CD4-positive, alpha-beta memory T cell (primary cell): ENCODE measurements around the gene SPATA33. TPM values are rescaled to one million over a fixed set of nuclear protein-coding genes. Genes with fewer than 3 reads are reported as not detected.
"Not testable (repeated sequence)": the region's sequence is repeated elsewhere in the genome, so short reads cannot be mapped to it uniquely, and the experiment has no call there.

Source experiments
- CTCF ChIA-PET: fragments of 350-600 bp; sonication (Branson Sonifier 250); formaldehyde crosslinking; loops from one replicate; lab custom pipeline; 2021; ENCODE audit warnings: inconsistent platforms; ENCODE audit not compliant: partially characterized antibody; lab: Charles Lee
- POLR2A ChIA-PET: fragments of 350-600 bp; sonication (Branson Sonifier 250); formaldehyde crosslinking; loops from one replicate; lab custom pipeline; 2021; ENCODE audit not compliant: partially characterized antibody; lab: Charles Lee
- DNase-seq, 5 donors: peaks; one replicate each; pipeline versions ENCODE4 v3.0.0 to v3.0.0-alpha.2; 2020 to 2022; ENCODE audit warnings: mixed read lengths in 1 of 5
- H3K27ac ChIP-seq: one replicate; pipeline ENCODE4 v1.7.0; 2013; ENCODE audit warnings: low read depth, low read length
- H3K27me3 ChIP-seq: 2 replicates; pipeline ENCODE4 v1.7.0; 2013; ENCODE audit warnings: mild to moderate bottlenecking, low read length, moderate library complexity; ENCODE audit not compliant: insufficient read depth
- H3K36me3 ChIP-seq: 2 replicates; pipeline ENCODE4 v1.7.0; 2013; ENCODE audit warnings: mild to moderate bottlenecking, low read length, moderate library complexity; ENCODE audit not compliant: insufficient read depth
- H3K4me1 ChIP-seq: 2 replicates; pipeline ENCODE4 v1.7.0; 2013; ENCODE audit warnings: mild to moderate bottlenecking, low read length, moderate library complexity; ENCODE audit not compliant: insufficient read depth
- H3K4me3 ChIP-seq, 2 donors: one replicate each; pipeline ENCODE4 v1.7.0; 2013; ENCODE audit warnings: low read length in 2 of 2, mild to moderate bottlenecking in 1 of 2
- H3K9me3 ChIP-seq, 2 donors: one replicate each; pipeline ENCODE4 v1.7.0; 2013; ENCODE audit warnings: low read length in 2 of 2, control low read depth in 1 of 2; ENCODE audit not compliant: control insufficient read depth in 1 of 2
- H3K27ac Mint-ChIP-seq, 7 donors: one replicate each; pipeline ENCODE4 v1.8.0; 2020 to 2021; ENCODE audit warnings: mixed read lengths in 7 of 7, mild to moderate bottlenecking in 6 of 7, inconsistent platforms in 3 of 7, moderate library complexity in 3 of 7
- H3K27me3 Mint-ChIP-seq, 2 donors: one replicate each; pipeline ENCODE4 v1.8.0; 2020 to 2021; ENCODE audit warnings: mixed read lengths in 2 of 2
- H3K36me3 Mint-ChIP-seq, 2 donors: one replicate each; pipeline ENCODE4 v1.8.0; 2020 to 2021; ENCODE audit warnings: mixed read lengths in 2 of 2, inconsistent platforms in 1 of 2, mild to moderate bottlenecking in 1 of 2
- H3K4me1 Mint-ChIP-seq, 4 donors: one replicate each; pipeline ENCODE4 v1.8.0; 2020 to 2021; ENCODE audit warnings: mixed read lengths in 4 of 4, mild to moderate bottlenecking in 1 of 4
- H3K4me3 Mint-ChIP-seq, 8 donors: one replicate each; pipeline ENCODE4 v1.8.0; 2020 to 2021; ENCODE audit warnings: mixed read lengths in 8 of 8, mild to moderate bottlenecking in 7 of 8, moderate library complexity in 6 of 8, inconsistent platforms in 3 of 8
- H3K9me3 Mint-ChIP-seq, 8 donors: one replicate each; pipeline ENCODE4 v1.8.0; 2020 to 2021; ENCODE audit warnings: mixed read lengths in 8 of 8, mild to moderate bottlenecking in 5 of 8, inconsistent platforms in 3 of 8, moderate library complexity in 1 of 8
- intact Hi-C: fragments of 100-400 bp; cut with micrococcal nuclease; formaldehyde crosslinking; loops from one replicate; pipeline ENCODE4 v1.15.1; 2023
- polyA plus RNA-seq, 2 donors: library from polyadenylated mRNA; unstranded; fragments of 300-500 nt; fragmentation: Illumina TruSeq; gene quantifications; one replicate each; pipeline ENCODE4 v1.2.3, GENCODE V29; 2021
- total RNA-seq, 2 experiments: library from RNA; stranded (reverse); gene quantifications; one replicate each; pipeline ENCODE4 v1.2.3, GENCODE V29; 2021

The SPATA33 gene
- total and polyA plus RNA-seq, 4 experiments from 2014 or later, result 2.5 to 10.5 (median 7.2) TPM

DNA sequence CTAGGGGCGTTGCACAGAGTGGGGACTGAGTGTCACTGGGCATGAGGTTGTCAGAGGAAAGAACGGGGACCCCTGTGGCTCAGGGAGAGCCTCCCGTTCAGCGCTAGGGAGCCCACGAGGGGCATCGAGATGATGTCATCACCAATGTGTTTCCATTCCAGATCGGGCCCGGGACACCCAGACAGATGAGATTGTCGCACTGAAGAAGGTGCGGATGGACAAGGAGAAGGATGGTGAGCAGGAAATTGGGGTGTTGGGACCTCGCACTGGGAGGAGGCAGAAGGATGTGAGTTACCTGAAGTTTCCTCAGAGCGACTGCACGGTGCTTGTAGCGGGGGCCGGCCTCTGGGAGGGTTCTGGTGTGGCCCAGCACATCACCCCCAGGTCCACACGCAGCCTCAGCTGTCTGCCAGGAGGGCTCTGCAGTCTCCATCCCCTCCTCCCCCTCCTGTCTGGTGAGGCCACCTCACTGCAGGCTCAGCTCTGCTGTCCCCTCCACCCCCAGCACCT lies 32.8 kb downstream of the SPATA33 start:
- CTCF ChIA-PET, result interaction anchor here (4.0 kb wide), 1 partner anchor 9 kb away, joined by 14 read pairs; no protein-coding TSS in a partner anchor
- Mint-ChIP-seq H3K36me3 (peaks cover 11 to 30% of the 10 kb centered on the region in 2 donors), H3K4me1 (peaks cover 9 to 27% (median 13%) of the 10 kb centered on the region in 4 donors), H3K4me3 (no peak overlapping the region), H3K27me3 (no peaks in the 10 kb centered on the region), H3K27ac (no peak overlapping the region), H3K9me3 (no peaks in the 10 kb centered on the region)
- Histone ChIP-seq H3K4me1 (peaks cover 14% of the 10 kb centered on the region), H3K36me3 (peaks cover 20% of the 10 kb centered on the region), H3K27ac (no peak overlapping the region), H3K9me3 (no peaks in the 10 kb centered on the region), H3K4me3 (no peak overlapping the region), H3K27me3 (no peaks in the 10 kb centered on the region)
- intact Hi-C loops, result no loop called here
- POLR2A ChIA-PET, result interaction anchor here (2.0 kb wide), 1 partner anchor 10 kb away, joined by 5 read pairs; no protein-coding TSS in a partner anchor
- no peak for DNase-seq

DNA sequence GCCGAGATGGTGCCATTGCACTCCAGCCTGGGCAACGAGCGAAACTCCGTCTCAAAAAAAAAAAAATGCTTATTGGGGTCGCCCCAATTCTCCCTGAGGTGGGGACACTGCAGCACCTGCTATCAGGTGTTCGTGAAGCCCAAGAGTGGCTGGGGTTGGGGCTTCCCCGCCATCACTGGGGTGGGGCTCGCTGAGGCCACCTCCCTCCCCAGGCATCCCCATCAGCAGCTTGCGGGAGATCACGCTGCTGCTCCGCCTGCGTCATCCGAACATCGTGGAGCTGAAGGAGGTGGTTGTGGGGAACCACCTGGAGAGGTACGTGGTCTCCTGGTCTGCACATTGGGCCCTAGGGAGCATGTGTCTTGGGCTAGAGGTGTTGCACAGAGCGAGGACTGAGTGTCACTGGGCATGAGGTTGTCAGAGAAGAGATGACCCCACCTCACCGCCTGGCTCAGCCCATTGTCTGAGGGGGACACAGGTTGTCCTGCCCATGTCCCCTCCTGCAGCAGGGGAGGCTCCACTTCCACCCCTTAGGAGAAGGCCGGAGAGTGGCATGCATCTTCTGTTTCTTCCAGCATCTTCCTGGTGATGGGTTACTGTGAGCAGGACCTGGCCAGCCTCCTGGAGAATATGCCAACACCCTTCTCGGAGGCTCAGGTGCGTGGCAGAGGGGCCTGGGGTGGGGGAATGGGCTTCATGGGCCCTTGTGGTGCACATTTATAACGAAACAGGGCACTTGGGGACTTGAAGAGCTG lies 33.8 kb downstream of the SPATA33 start:
- Mint-ChIP-seq H3K9me3 (no peaks in the 10 kb centered on the region), H3K36me3 (peaks cover 11 to 30% of the 10 kb centered on the region in 2 donors), H3K4me3 (no peak overlapping the region), H3K27me3 (no peaks in the 10 kb centered on the region), H3K27ac (no peak overlapping the region), H3K4me1 (peaks cover 5 to 31% (median 12%) of the 10 kb centered on the region in 4 donors)
- H3K27me3 ChIP-seq, result no peaks in the 10 kb centered on the region
- H3K4me1 ChIP-seq, result peaks cover 16% of the 10 kb centered on the region
- H3K9me3 ChIP-seq, result no peaks in the 10 kb centered on the region
- no peak for DNase-seq
- POLR2A ChIA-PET, result no interaction called here
- no peak overlapping the region for H3K4me3 ChIP-seq
- peaks cover 20% of the 10 kb centered on the region for H3K36me3 ChIP-seq
- CTCF ChIA-PET, result interaction anchor here (4.0 kb wide), 1 partner anchor 8 kb away, joined by 14 read pairs; no protein-coding TSS in a partner anchor
- intact Hi-C loops, result no loop called here
- H3K27ac ChIP-seq, result no peak overlapping the region

GRCh38 chr16:89691986-89692569 lies 34.4 kb downstream of the SPATA33 start:
- Mint-ChIP-seq H3K27me3 (no peaks in the 10 kb centered on the region), H3K27ac (no peak overlapping the region), H3K36me3 (peaks cover 11 to 29% of the 10 kb centered on the region in 2 donors), H3K9me3 (no peaks in the 10 kb centered on the region), H3K4me3 (no peak overlapping the region), H3K4me1 (peaks cover 7 to 33% (median 12%) of the 10 kb centered on the region in 4 donors)
- peaks cover 20% of the 10 kb centered on the region for H3K36me3 ChIP-seq
- peaks cover 21% of the 10 kb centered on the region for H3K4me1 ChIP-seq
- H3K4me3 ChIP-seq, result no peak overlapping the region
- intact Hi-C loops, result no loop called here
- POLR2A ChIA-PET, result no interaction called here
- H3K27me3 ChIP-seq, result no peaks in the 10 kb centered on the region
- DNase-seq, result no peak
- no peak overlapping the region for H3K27ac ChIP-seq
- no peaks in the 10 kb centered on the region for H3K9me3 ChIP-seq
- CTCF ChIA-PET, result interaction anchor here (4.0 kb wide), 1 partner anchor 8 kb away, joined by 14 read pairs; no protein-coding TSS in a partner anchor

DNA sequence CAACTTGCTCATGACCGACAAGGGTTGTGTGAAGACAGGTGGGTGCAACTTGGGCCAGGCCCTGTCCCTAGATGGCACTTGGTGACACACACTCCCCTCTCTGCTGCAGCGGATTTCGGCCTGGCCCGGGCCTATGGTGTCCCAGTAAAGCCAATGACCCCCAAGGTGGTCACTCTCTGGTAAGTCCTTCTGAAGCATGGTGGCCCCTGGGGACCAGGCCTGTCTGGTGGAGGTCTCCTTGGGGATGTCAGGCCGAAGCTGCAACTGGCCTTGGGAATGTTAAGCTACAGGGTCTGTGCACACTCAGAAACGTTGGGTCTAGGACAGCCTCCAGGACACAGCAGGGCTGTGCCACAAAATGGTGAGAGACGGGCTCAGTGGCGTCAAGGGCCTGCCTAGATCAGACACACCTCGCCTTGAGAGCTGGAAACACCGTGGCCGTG lies 35.7 kb downstream of the SPATA33 start:
- H3K27ac Mint-ChIP-seq, result peak overlapping the region in 1 of 7 donors; percentile 42
- intact Hi-C loops, result no loop called here
- POLR2A ChIA-PET, result interaction anchor here (0.6 kb wide), 1 partner anchor 281 kb away, joined by 4 read pairs; no protein-coding TSS in a partner anchor

GRCh38 chr16:89693931-89694783 lies 36.5 kb downstream of the SPATA33 start:
- peaks cover 20% of the 10 kb centered on the region for H3K36me3 ChIP-seq
- H3K4me1 Mint-ChIP-seq, result peaks cover 3 to 18% (median 5%) of the 10 kb centered on the region in 4 donors
- no peaks in the 10 kb centered on the region for H3K27me3 ChIP-seq
- no peaks in the 10 kb centered on the region for H3K9me3 Mint-ChIP-seq
- POLR2A ChIA-PET, result no interaction called here
- DNase-seq, result no peak
- CTCF ChIA-PET, result interaction anchor here (0.9 kb wide), 1 partner anchor 205 kb away, joined by 3 read pairs; no protein-coding TSS in a partner anchor
- no peak overlapping the region for H3K27ac ChIP-seq
- no peak overlapping the region for H3K4me3 ChIP-seq
- peaks cover 13% of the 10 kb centered on the region for H3K4me1 ChIP-seq
- peaks cover 11 to 29% of the 10 kb centered on the region in 2 donors for H3K36me3 Mint-ChIP-seq
- intact Hi-C loops, result no loop called here
- H3K9me3 ChIP-seq, result no peaks in the 10 kb centered on the region
- H3K27ac Mint-ChIP-seq, result no peak overlapping the region
- no peak overlapping the region for H3K4me3 Mint-ChIP-seq
- no peaks in the 10 kb centered on the region for H3K27me3 Mint-ChIP-seq

More for the DNA sequence above, 35.7 kb downstream of the SPATA33 start:
- H3K4me3 ChIP-seq, result no peak overlapping the region
- peaks cover 20% of the 10 kb centered on the region for H3K36me3 ChIP-seq
- H3K36me3 Mint-ChIP-seq, result peaks cover 11 to 26% of the 10 kb centered on the region in 2 donors
- H3K9me3 Mint-ChIP-seq, result no peaks in the 10 kb centered on the region
- H3K4me3 Mint-ChIP-seq, result peak overlapping the region in 1 of 8 donors; percentile 48
- H3K4me1 ChIP-seq, result peaks cover 13% of the 10 kb centered on the region
- H3K27ac ChIP-seq, result no peak overlapping the region
- CTCF ChIA-PET, result interaction anchor here (0.9 kb wide), 1 partner anchor 206 kb away, joined by 3 read pairs; no protein-coding TSS in a partner anchor
- H3K27me3 Mint-ChIP-seq, result no peaks in the 10 kb centered on the region
- peaks cover 0 to 21% (median 5%) of the 10 kb centered on the region in 4 donors for H3K4me1 Mint-ChIP-seq
- DNase-seq, result no peak
- H3K9me3 ChIP-seq, result no peaks in the 10 kb centered on the region
- no peaks in the 10 kb centered on the region for H3K27me3 ChIP-seq

DNA sequence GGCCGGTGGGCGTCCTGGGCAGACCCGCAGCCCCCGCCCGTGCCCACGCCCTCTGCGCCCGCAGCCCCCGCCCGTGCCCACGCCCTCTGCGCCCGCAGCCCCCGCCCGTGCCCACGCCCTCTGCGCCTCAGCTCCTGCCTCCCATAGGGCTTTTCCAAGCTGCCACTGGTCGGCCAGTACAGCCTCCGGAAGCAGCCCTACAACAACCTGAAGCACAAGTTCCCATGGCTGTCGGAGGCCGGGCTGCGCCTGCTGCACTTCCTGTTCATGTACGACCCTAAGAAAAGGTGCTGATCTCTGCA lies 37.1 kb downstream of the SPATA33 start:
- H3K27me3 ChIP-seq, H3K27me3 Mint-ChIP-seq, H3K9me3 Mint-ChIP-seq, DNase-seq, POLR2A ChIA-PET, H3K4me3 Mint-ChIP-seq, H3K27ac ChIP-seq, H3K9me3 ChIP-seq, H3K4me3 ChIP-seq, CTCF ChIA-PET, intact Hi-C loops: not testable (repeated sequence)
- peaks cover 11 to 30% of the 10 kb centered on the region in 2 donors for H3K36me3 Mint-ChIP-seq
- peaks cover 4 to 20% (median 6%) of the 10 kb centered on the region in 4 donors for H3K4me1 Mint-ChIP-seq
- H3K27ac Mint-ChIP-seq, result peak overlapping the region in 1 of 7 donors; percentile 46
- Histone ChIP-seq H3K36me3 (peaks cover 20% of the 10 kb centered on the region), H3K4me1 (peaks cover 14% of the 10 kb centered on the region)
